HepG2 (cell line): ENCODE results near the gene VGLL4. TPM values are rescaled to one million over a fixed set of nuclear protein-coding genes. Genes with fewer than 3 reads are reported as not detected.
A peak's percentile ranks its signal among the peaks of the same experiment; 100 is the strongest.

Experiments
- AKAP8 ChIP-seq: sonication (generic); formaldehyde crosslinking; IDR thresholded peaks from 2 replicates; pipeline ENCODE4 v1.5.1; 2020; ENCODE audit warnings: mild to moderate bottlenecking, missing genetic modification reagents
- BCL6 ChIP-seq: IDR thresholded peaks from 2 replicates; pipeline ENCODE4 v1.6.1; 2016; ENCODE audit warnings: missing genetic modification reagents, missing compliant biosample characterization
- DMAP1 ChIP-seq: IDR thresholded peaks from 2 replicates; pipeline ENCODE4 v1.6.1; 2016
- FOSL2 ChIP-seq: sonication (generic); formaldehyde crosslinking; IDR thresholded peaks from 2 replicates; pipeline ENCODE4 v1.4.0; 2020; ENCODE audit warnings: missing genetic modification reagents
- IRF9 ChIP-seq: sonication (generic); formaldehyde crosslinking; IDR thresholded peaks from 2 replicates; pipeline ENCODE4 v1.8.0; 2022; ENCODE audit warnings: missing genetic modification reagents, mild to moderate bottlenecking, borderline replicate concordance
- MLXIP ChIP-seq: sonication (generic); formaldehyde crosslinking; IDR thresholded peaks from 2 replicates; pipeline ENCODE4 v1.9.0; 2021; ENCODE audit warnings: missing genetic modification reagents, borderline replicate concordance
- NCOR1 ChIP-seq: fragments of 200-600 bp; sonication (generic); IDR thresholded peaks from 2 replicates; pipeline ENCODE4 v1.7.0; 2017; ENCODE audit warnings: antibody characterized with exemption, low read length, borderline replicate concordance
- RFX5 ChIP-seq: IDR thresholded peaks from 2 replicates; pipeline ENCODE4 v1.6.1; 2011; ENCODE audit warnings: low read depth, low read length, improper control_type of control experiment
- SAP130 ChIP-seq: IDR thresholded peaks from 2 replicates; pipeline ENCODE4 v1.6.1; 2016; ENCODE audit warnings: low read depth
- SNAI1 ChIP-seq: sonication (generic); formaldehyde crosslinking; IDR thresholded peaks from 2 replicates; pipeline ENCODE4 v1.5.0; 2020; ENCODE audit warnings: mild to moderate bottlenecking, missing genetic modification reagents, borderline replicate concordance
- SRF ChIP-seq: IDR thresholded peaks from 2 replicates; pipeline ENCODE4 v1.6.1; 2011; ENCODE audit warnings: mild to moderate bottlenecking, low read depth, low read length, moderate library complexity
- STAT5B ChIP-seq: sonication (generic); formaldehyde crosslinking; IDR thresholded peaks from 2 replicates; pipeline ENCODE4 v1.4.0; 2020; ENCODE audit warnings: missing genetic modification reagents
- TEAD2 ChIP-seq: sonication (generic); formaldehyde crosslinking; IDR thresholded peaks from 2 replicates; pipeline ENCODE4 v1.9.0; 2021; ENCODE audit warnings: missing genetic modification reagents
- ZC3H4 ChIP-seq: sonication (generic); formaldehyde crosslinking; IDR thresholded peaks from 2 replicates; pipeline ENCODE4 v1.4.0; 2020; ENCODE audit warnings: missing genetic modification reagents, borderline replicate concordance
- ZNF263 ChIP-seq: sonication (generic); formaldehyde crosslinking; IDR thresholded peaks from 2 replicates; pipeline ENCODE4 v1.4.0; 2020; ENCODE audit warnings: missing genetic modification reagents
- ZNF441 ChIP-seq: sonication (generic); formaldehyde crosslinking; IDR thresholded peaks from 2 replicates; pipeline ENCODE4 v1.7.0; 2021; ENCODE audit warnings: missing genetic modification reagents, borderline replicate concordance
- ZNF446 ChIP-seq: sonication (generic); formaldehyde crosslinking; IDR thresholded peaks from 2 replicates; pipeline ENCODE4 v1.5.0; 2020; ENCODE audit warnings: mild to moderate bottlenecking, missing genetic modification reagents
- ZNF619 ChIP-seq: sonication (generic); formaldehyde crosslinking; IDR thresholded peaks from 2 replicates; pipeline ENCODE4 v1.4.0; 2020; ENCODE audit warnings: mild to moderate bottlenecking, missing genetic modification reagents
- ZSCAN21 ChIP-seq: sonication (generic); formaldehyde crosslinking; IDR thresholded peaks from 2 replicates; pipeline ENCODE4 v1.8.0; 2022; ENCODE audit warnings: mild to moderate bottlenecking, missing genetic modification reagents, moderate library complexity, borderline replicate concordance
- polyA plus RNA-seq, 8 experiments: library from polyadenylated mRNA; depleted of rRNA in 3 of 8; stranded (reverse) in 7 of 8; unstranded in 1 of 8; fragments of >200 nt; fragmentation: Illumina TruSeq in 4 of 8; extraction: Trizol in 4 of 8; gene quantifications; 2 replicates each; pipeline versions ENCODE4 v1.2.1 to v1.2.3, GENCODE V29; 2011 to 2016; ENCODE audit warnings: low read depth in 4 of 8, missing spikeins in 1 of 8, mixed read lengths in 1 of 8; ENCODE audit not compliant: insufficient read depth in 1 of 8
- total RNA-seq, 5 experiments: library from RNA; depleted of rRNA; stranded (reverse); fragments of >200 nt; fragmentation: Illumina TruSeq; extraction: Trizol; gene quantifications; 2 replicates each; pipeline ENCODE4 v1.2.3, GENCODE V29; 2016; ENCODE audit warnings: low read depth in 1 of 5

VGLL4 gene
- total and polyA plus RNA-seq, 2 of the 13 experiments (the other 11 are each of a cell fraction or from before 2014, with no cell fraction given), result 23.2 to 39.0 TPM

GRCh38 chr3:11653298-11654055 is 9.8 kb upstream of the VGLL4 start (continued):
- TF ChIP-seq IRF9 (CRISPR knock-in tag) (no peak), ZC3H4 (CRISPR knock-in tag) (no peak), ZNF446 (CRISPR knock-in tag) (no peak), SAP130 (CRISPR knock-in tag) (peak; percentile 34; the same call in 1 of the 2 replicates), DMAP1 (no peak), SRF (no peak), ZNF619 (CRISPR knock-in tag) (no peak), BCL6 (CRISPR knock-in tag) (peak; percentile 36; the same call in 1 of the 2 replicates), TEAD2 (CRISPR knock-in tag) (no peak), ZNF441 (CRISPR knock-in tag) (no peak), ZSCAN21 (CRISPR knock-in tag) (no peak), NCOR1 (no peak), STAT5B (no peak), SNAI1 (CRISPR knock-in tag) (no peak), MLXIP (no peak), FOSL2 (CRISPR knock-in tag) (no peak), ZNF263 (no peak), RFX5 (no peak), AKAP8 (CRISPR knock-in tag) (no peak)
